ENCODE results near the gene MCCC2. TPM values are rescaled to one million over a fixed set of nuclear protein-coding genes. Genes with fewer than 3 reads are reported as not detected.
"Not testable (repeated sequence)": the region's sequence is repeated elsewhere in the genome, so short reads cannot be mapped to it uniquely, and the experiment has no call there.

Gene MCCC2
- total RNA-seq, 2 experiments from 2014 or later, result 45.7 to 59.0 TPM

- Mint-ChIP-seq H3K36me3 (peaks cover 59% of the 10 kb centered on the region), H3K27ac (no peak overlapping the region), H3K9me3 (ENCODE audit: low read depth) (no peaks in the 10 kb centered on the region), H3K27me3 (no peaks in the 10 kb centered on the region), H3K4me3 (no peak overlapping the region), H3K4me1 (peaks cover 3% of the 10 kb centered on the region)
- CTCF ChIA-PET, result no interaction called here
- ATAC-seq (no peak), DNase-seq (no peak)
Observed at GRCh38 chr5:71620630-71621029, 33.5 kb downstream of the MCCC2 start.

GRCh38 chr5:71621268-71621667, 34.1 kb downstream of the MCCC2 start:
- H3K9me3 Mint-ChIP-seq (ENCODE audit: low read depth), result no peaks in the 10 kb centered on the region
- no peak overlapping the region for H3K4me3 Mint-ChIP-seq
- CTCF ChIA-PET, result interaction anchor here (2.0 kb wide), 1 partner anchor 20 kb away, joined by 5 read pairs; no protein-coding TSS in a partner anchor
- peaks cover 56% of the 10 kb centered on the region for H3K36me3 Mint-ChIP-seq
- H3K4me1 Mint-ChIP-seq, result peaks cover 3% of the 10 kb centered on the region
- no peak for DNase-seq
- no peak overlapping the region for H3K27ac Mint-ChIP-seq
- no peaks in the 10 kb centered on the region for H3K27me3 Mint-ChIP-seq
- ATAC-seq, result no peak

DNA sequence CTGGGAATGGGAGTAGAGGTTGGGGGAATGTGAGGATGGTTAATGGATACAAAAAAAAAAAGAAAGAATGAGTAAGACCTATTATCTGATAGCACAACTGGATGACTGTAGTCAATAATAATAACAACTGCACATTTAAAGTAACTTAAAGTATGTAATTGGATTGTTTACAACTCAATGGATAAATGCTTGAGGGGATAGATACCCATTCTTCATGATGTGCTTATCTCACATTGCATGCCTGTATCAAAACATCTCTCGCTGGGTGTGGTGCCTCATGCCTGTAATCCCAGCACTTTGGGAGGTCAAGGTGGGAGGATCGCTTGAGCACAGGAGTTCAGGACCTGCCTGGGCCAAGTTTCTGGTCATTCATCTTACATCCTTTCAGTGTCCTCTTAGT, 34.6 kb downstream of the MCCC2 start:
- DNase-seq (no peak), ATAC-seq (no peak)
- Mint-ChIP-seq H3K27me3 (no peaks in the 10 kb centered on the region), H3K36me3 (peaks cover 51% of the 10 kb centered on the region), H3K27ac (no peak overlapping the region), H3K4me3 (no peak overlapping the region), H3K4me1 (peaks cover 3% of the 10 kb centered on the region), H3K9me3 (ENCODE audit: low read depth) (no peaks in the 10 kb centered on the region)
- CTCF ChIA-PET, result interaction anchor here (2.0 kb wide), 1 partner anchor 21 kb away, joined by 5 read pairs; no protein-coding TSS in a partner anchor

DNA sequence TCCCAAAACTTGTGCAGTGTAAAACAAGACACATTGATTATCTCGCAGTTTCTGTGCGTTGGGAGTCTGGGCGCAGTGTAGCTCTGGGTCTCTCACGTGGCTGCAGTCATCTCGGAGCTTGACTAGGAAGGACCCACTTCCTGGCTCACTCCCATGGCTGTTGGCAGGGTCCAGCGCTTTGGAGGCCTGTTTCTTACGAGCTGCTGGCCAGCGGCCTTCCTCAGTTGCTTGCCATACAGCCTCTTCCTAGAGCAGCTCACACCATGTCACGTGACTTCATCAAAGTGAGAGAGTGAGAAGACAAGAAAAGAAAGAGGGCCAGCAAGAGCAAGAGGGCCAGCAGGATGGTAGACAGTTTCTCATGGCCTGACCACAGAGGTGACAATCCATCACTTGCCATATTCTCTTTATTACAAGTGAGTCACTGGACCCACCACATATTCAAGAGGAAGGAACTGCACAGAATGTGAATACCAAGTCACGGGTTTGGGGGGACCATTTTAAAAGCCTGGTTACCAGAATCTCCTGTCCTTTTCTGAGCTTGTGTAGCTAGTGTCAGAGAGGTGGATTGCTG, 36.2 kb downstream of the MCCC2 start:
- H3K4me1 Mint-ChIP-seq, result peaks cover 3% of the 10 kb centered on the region
- H3K36me3 Mint-ChIP-seq, result peaks cover 51% of the 10 kb centered on the region
- DNase-seq (no peak), ATAC-seq (no peak)
- no peaks in the 10 kb centered on the region for H3K9me3 Mint-ChIP-seq (ENCODE audit: low read depth)
- no peak overlapping the region for H3K27ac Mint-ChIP-seq
- no peak overlapping the region for H3K4me3 Mint-ChIP-seq
- no peaks in the 10 kb centered on the region for H3K27me3 Mint-ChIP-seq
- CTCF ChIA-PET, result no interaction called here

GRCh38 chr5:71629950-71630349, 42.8 kb downstream of the MCCC2 start:
- CTCF ChIA-PET, result no interaction called here
- H3K4me3 Mint-ChIP-seq, result no peak overlapping the region
- no peak overlapping the region for H3K27ac Mint-ChIP-seq

DNA sequence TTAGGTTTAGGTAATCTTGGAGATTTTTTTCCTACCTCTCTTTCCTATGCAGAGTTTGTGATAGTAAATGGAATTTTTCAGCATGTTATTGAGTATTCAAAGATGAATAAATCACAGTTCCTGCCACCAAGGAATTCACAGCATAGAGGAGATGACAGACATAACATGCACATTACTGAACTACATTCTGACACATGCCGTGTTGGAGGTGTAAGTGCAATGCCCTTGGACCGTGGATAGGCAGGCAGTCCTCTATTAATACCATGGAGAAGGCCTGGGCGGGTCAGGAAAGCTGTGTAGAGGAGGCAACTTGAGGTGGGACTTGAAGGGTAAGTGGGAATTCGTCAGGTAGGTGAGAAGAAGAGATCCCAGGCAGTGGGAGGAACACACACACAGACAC, 43.9 kb downstream of the MCCC2 start:
- CTCF ChIA-PET, result no interaction called here
- ATAC-seq (no peak), DNase-seq (no peak)
- H3K9me3 Mint-ChIP-seq (ENCODE audit: low read depth), result no peaks in the 10 kb centered on the region
- peaks cover 39% of the 10 kb centered on the region for H3K36me3 Mint-ChIP-seq
- H3K4me3 Mint-ChIP-seq, result no peak overlapping the region
- no peaks in the 10 kb centered on the region for H3K4me1 Mint-ChIP-seq
- no peaks in the 10 kb centered on the region for H3K27me3 Mint-ChIP-seq
- no peak overlapping the region for H3K27ac Mint-ChIP-seq

More at GRCh38 chr5:71629950-71630349, 42.8 kb downstream of the MCCC2 start:
- no peaks in the 10 kb centered on the region for H3K27me3 Mint-ChIP-seq
- ATAC-seq (no peak), DNase-seq (no peak)
- no peaks in the 10 kb centered on the region for H3K9me3 Mint-ChIP-seq (ENCODE audit: low read depth)
- H3K36me3 Mint-ChIP-seq, result peaks cover 39% of the 10 kb centered on the region
- no peaks in the 10 kb centered on the region for H3K4me1 Mint-ChIP-seq

- CTCF ChIA-PET, result interaction anchor here (0.8 to 1.0 kb wide), 2 partner anchors 19 to 156 kb away, joined by 3 read pairs; no protein-coding TSS in a partner anchor
- no peak for DNase-seq
- Mint-ChIP-seq H3K4me1 (no peaks in the 10 kb centered on the region), H3K9me3 (ENCODE audit: low read depth) (no peaks in the 10 kb centered on the region), H3K27ac (no peak overlapping the region), H3K4me3 (no peak overlapping the region), H3K36me3 (peaks cover 37% of the 10 kb centered on the region), H3K27me3 (no peaks in the 10 kb centered on the region)
- no peak for ATAC-seq
Observed at GRCh38 chr5:71632168-71632567, 45.0 kb downstream of the MCCC2 start.

DNA sequence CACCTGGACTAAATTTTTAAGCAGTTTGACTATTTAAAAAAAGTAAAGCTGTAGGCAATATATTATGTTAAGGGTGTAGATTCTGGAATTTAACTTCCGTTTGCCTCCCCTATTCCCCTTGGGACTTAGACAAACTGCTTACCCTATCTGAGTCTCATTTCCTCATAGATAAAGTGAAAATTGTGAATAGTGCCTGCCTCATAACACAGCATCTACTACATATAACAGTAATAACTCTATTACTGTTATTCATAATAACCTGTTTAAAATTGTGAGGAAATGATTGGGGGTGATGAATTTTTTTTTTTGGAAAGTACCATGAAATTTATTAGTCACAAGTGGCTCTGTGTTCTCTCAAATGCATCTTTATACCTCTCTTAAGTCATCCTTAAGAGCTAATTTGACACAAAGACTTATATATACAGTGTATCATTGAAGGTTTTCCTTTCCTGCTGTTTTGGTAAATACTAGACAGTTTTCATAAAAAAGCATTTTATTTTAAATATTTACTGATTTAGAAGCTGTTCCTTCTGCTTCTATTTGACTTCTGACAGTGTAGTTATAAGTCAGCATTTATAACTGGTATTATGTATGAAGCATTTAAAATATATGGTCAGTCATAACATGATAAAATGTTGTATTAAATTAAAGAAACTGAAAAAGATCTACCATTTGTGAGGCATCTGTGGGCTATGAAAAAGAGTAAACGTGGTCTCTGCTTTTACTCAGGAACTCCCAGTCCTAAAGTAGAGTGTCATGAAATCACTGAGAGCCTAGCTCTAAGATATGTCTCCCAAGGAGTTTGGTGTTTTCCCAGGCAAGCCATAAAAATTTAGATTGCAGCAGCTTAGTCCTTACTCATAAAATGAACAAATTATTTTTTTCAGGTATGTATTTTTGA, 46.4 kb downstream of the MCCC2 start:
- H3K27me3 Mint-ChIP-seq, result no peaks in the 10 kb centered on the region
- H3K9me3 Mint-ChIP-seq (ENCODE audit: low read depth), result no peaks in the 10 kb centered on the region
- ATAC-seq, result no peak
- H3K36me3 Mint-ChIP-seq, result peaks cover 34% of the 10 kb centered on the region
- no peak overlapping the region for H3K27ac Mint-ChIP-seq
- H3K4me3 Mint-ChIP-seq, result no peak overlapping the region
- DNase-seq, result no peak
- CTCF ChIA-PET, result no interaction called here
- H3K4me1 Mint-ChIP-seq, result no peaks in the 10 kb centered on the region

DNA sequence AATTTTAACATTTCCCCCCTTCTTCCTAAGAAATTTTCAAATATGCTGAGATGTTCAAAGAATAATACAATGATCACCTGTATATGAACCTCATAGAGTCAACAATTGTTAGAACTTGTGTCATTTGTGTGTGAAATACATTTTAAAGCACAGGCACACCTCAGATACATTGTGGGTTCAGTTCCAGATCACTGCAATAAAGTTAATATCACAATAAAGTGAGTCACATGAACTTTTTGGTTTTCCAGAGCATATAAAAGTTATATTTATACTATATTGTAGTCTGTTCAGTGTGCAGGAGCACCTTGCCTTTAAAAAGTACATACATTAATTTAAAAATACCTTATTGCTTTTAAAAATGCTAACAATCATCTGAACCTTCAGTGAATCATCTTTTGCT, 50.0 kb downstream of the MCCC2 start:
- DNase-seq (no peak), ATAC-seq (no peak)
- Mint-ChIP-seq H3K4me3 (no peak overlapping the region), H3K27ac (no peak overlapping the region), H3K27me3 (no peaks in the 10 kb centered on the region), H3K4me1 (no peaks in the 10 kb centered on the region), H3K36me3 (peaks cover 30% of the 10 kb centered on the region), H3K9me3 (ENCODE audit: low read depth) (no peaks in the 10 kb centered on the region)
- CTCF ChIA-PET, result no interaction called here

GRCh38 chr5:71640408-71640807, 53.3 kb downstream of the MCCC2 start:
- H3K27me3 Mint-ChIP-seq, result no peaks in the 10 kb centered on the region
- H3K9me3 Mint-ChIP-seq (ENCODE audit: low read depth), result no peaks in the 10 kb centered on the region

DNA sequence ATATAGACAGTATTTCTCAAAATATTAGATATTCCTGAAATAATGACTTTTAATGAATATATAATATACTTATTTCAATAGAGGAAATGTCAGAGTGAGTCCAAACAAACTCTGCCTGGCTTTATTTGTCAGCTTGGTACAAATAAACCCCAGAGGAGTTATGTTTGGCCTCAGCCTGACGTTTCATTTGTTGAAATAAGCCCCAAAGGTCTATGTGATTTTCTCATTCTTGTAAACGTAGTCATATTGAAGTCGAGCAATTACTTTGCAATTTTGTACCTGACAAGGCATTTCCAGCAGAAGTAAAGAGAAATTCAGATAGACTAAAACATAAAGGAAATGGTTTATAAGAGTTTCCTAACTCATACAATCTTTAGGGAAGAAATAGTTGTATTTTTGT, 57.9 kb downstream of the MCCC2 start:
- H3K36me3 Mint-ChIP-seq, result peaks cover 50% of the 10 kb centered on the region
- CTCF ChIA-PET, result no interaction called here
- no peak overlapping the region for H3K4me3 Mint-ChIP-seq
- ATAC-seq, result no peak
- no peak for DNase-seq
- no peak overlapping the region for H3K27ac Mint-ChIP-seq
- peaks cover 7% of the 10 kb centered on the region for H3K4me1 Mint-ChIP-seq
- H3K9me3 Mint-ChIP-seq (ENCODE audit: low read depth), result no peaks in the 10 kb centered on the region
- no peaks in the 10 kb centered on the region for H3K27me3 Mint-ChIP-seq

More at GRCh38 chr5:71640408-71640807, 53.3 kb downstream of the MCCC2 start:
- no peak overlapping the region for H3K27ac Mint-ChIP-seq
- ATAC-seq (no peak), DNase-seq (no peak)
- H3K4me3 Mint-ChIP-seq, result no peak overlapping the region
- CTCF ChIA-PET, result no interaction called here
- no peaks in the 10 kb centered on the region for H3K4me1 Mint-ChIP-seq
- peaks cover 26% of the 10 kb centered on the region for H3K36me3 Mint-ChIP-seq

DNA sequence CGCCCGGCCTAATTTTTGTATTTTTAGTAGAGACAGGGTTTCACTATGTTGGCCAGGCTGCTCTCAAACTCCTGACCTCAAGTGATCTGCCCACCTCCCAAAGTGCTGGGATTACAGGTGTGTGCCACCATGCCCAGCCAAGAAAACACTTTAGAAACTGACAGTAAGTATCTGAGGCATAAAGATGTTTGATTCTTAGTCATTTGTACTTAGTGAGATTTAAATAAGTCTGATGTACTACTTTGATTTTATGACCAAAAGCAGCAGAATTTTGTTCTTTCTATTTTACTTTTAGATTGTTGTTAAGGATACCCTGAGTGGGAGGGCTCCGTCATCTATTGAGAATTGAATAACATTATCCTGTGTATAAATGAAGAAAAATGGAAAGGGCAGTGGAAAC, 63.8 kb downstream of the MCCC2 start:
- peaks cover 50% of the 10 kb centered on the region for H3K36me3 Mint-ChIP-seq
- peaks cover 17% of the 10 kb centered on the region for H3K4me1 Mint-ChIP-seq
- CTCF ChIA-PET; H3K9me3 Mint-ChIP-seq (ENCODE audit: low read depth); H3K4me3 Mint-ChIP-seq; H3K27ac Mint-ChIP-seq; H3K27me3 Mint-ChIP-seq; DNase-seq; ATAC-seq: not testable (repeated sequence)

DNA sequence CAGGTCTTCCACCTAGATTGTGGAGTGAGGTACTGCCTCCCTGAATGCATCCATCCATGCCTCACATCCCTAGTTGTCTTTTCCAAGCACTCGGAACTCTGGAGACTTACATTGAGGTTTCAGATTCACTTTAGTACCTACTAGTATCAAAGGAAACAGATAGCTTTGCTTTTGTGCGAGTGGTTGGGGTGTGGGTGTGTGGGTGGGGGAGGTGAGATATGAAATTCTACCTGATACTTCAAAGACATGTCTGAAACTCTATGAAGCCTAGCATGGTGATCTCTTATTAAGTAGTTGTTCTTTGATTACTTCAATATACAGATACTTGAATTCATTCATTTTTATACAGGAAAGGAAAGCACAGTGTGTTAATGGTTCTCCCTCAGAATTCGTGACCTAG, 64.4 kb downstream of the MCCC2 start:
- no peak for DNase-seq
- H3K36me3 Mint-ChIP-seq, result peaks cover 47% of the 10 kb centered on the region
- H3K27ac Mint-ChIP-seq, result no peak overlapping the region
- no peaks in the 10 kb centered on the region for H3K9me3 Mint-ChIP-seq (ENCODE audit: low read depth)
- no peaks in the 10 kb centered on the region for H3K27me3 Mint-ChIP-seq
- CTCF ChIA-PET, result no interaction called here
- no peak for ATAC-seq
- H3K4me1 Mint-ChIP-seq, result peaks cover 15% of the 10 kb centered on the region
- H3K4me3 Mint-ChIP-seq, result no peak overlapping the region

DNA sequence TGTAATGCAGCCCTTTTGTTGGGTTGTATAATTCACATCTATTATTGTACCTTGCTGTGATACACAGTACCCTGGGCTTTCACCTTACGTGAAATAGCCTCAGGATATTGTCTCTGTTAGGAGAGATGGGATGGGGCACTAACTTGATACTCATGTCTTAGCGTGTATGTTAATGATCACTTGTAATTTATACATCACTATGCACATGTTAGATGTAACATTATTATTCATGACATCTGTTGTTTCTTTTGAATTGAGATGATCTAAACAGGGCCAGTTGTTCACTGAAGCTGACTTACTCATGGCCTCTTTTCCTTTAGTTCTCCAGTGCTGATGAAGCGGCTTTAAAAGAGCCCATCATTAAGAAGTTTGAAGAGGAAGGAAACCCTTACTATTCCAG, 65.2 kb downstream of the MCCC2 start:
- DNase-seq (no peak), ATAC-seq (no peak)
- Mint-ChIP-seq H3K9me3 (ENCODE audit: low read depth) (no peaks in the 10 kb centered on the region), H3K27ac (no peak overlapping the region), H3K27me3 (no peaks in the 10 kb centered on the region), H3K4me1 (peaks cover 10% of the 10 kb centered on the region), H3K36me3 (peaks cover 46% of the 10 kb centered on the region), H3K4me3 (no peak overlapping the region)
- CTCF ChIA-PET, result no interaction called here
